Dendritic cell treated with granulocyte-macrophage colony-stimulating factor and Interleukin-4, amounts not matched to agents 40 ng/mL and 50 ng/mL, for 4 days (primary cell): Measurements from ENCODE around the gene MLLT1.

Source experiments
- H3K27ac Mint-ChIP-seq: one replicate; pipeline ENCODE4 v1.8.0; 2022; ENCODE audit warnings: mild to moderate bottlenecking, mixed read lengths
- H3K27me3 Mint-ChIP-seq: one replicate; pipeline ENCODE4 v1.8.0; 2022; ENCODE audit warnings: mild to moderate bottlenecking, mixed read lengths
- H3K36me3 Mint-ChIP-seq: one replicate; pipeline ENCODE4 v1.8.0; 2022; ENCODE audit warnings: low read depth, mixed read lengths
- H3K4me1 Mint-ChIP-seq: one replicate; pipeline ENCODE4 v1.8.0; 2022; ENCODE audit warnings: low read depth, mixed read lengths
- H3K4me3 Mint-ChIP-seq: one replicate; pipeline ENCODE4 v1.8.0; 2022; ENCODE audit warnings: mild to moderate bottlenecking, moderate library complexity, mixed read lengths
- H3K9me3 Mint-ChIP-seq: one replicate; pipeline ENCODE4 v1.8.0; 2022; ENCODE audit warnings: mixed read lengths
- intact Hi-C: fragments of 100-400 bp; cut with micrococcal nuclease; formaldehyde crosslinking; loops from one replicate; pipeline ENCODE4 v1.15.0; 2022

The MLLT1 gene

DNA sequence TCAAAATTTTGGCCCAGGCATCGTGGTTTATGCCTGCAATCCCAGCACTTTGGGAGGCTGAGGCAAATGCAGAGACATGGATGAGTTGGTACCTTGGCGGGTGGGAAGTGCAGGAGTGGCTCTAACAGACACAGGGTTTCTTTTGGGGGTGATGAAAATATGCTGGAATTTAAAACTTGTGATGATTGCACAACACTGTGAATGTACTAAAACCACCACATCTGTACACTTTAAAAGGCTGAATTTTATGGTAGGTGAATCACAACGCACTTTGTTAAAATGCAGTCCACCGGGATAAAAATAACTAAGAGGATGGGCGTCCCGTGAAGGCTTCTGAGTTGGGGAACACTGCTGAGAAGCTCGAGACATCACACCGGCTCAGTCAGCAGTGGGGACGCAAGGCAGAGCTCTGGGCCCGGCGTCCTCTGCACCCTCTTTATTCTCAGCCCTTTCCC is 47.1 kb downstream of the MLLT1 start:
- peaks cover 32% of the 10 kb centered on the region for H3K36me3 Mint-ChIP-seq
- H3K4me3 Mint-ChIP-seq: no peak overlapping the region
- peaks cover 81% of the 10 kb centered on the region for H3K4me1 Mint-ChIP-seq
- peak overlapping the region; percentile 30 for H3K27ac Mint-ChIP-seq
- intact Hi-C loops: no loop called here
- no peaks in the 10 kb centered on the region for H3K9me3 Mint-ChIP-seq
- H3K27me3 Mint-ChIP-seq: no peaks in the 10 kb centered on the region

DNA sequence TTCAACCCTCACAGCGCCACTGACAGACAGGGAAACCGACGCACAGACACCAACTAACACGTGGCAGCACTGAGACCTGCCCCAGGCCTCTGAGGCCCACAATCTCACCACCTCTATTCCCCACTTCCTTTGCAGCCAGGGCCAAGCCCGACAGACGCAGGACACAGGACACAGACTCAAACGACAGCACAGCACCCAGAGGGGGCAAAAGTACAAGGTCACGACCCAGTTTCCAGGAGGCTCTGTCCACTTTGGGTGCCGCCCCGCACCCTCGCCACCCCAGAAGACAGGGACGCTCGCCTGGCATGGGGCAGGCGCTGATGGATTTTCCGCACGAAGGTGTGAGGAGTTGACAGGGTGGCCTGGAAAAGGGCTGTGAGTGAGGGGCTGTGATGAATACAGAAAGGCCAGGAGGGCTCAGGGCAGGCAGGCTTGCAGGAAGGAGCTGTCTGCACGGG is 48.8 kb downstream of the MLLT1 start:
- Mint-ChIP-seq H3K36me3 (peaks cover 49% of the 10 kb centered on the region), H3K27me3 (no peaks in the 10 kb centered on the region)

DNA sequence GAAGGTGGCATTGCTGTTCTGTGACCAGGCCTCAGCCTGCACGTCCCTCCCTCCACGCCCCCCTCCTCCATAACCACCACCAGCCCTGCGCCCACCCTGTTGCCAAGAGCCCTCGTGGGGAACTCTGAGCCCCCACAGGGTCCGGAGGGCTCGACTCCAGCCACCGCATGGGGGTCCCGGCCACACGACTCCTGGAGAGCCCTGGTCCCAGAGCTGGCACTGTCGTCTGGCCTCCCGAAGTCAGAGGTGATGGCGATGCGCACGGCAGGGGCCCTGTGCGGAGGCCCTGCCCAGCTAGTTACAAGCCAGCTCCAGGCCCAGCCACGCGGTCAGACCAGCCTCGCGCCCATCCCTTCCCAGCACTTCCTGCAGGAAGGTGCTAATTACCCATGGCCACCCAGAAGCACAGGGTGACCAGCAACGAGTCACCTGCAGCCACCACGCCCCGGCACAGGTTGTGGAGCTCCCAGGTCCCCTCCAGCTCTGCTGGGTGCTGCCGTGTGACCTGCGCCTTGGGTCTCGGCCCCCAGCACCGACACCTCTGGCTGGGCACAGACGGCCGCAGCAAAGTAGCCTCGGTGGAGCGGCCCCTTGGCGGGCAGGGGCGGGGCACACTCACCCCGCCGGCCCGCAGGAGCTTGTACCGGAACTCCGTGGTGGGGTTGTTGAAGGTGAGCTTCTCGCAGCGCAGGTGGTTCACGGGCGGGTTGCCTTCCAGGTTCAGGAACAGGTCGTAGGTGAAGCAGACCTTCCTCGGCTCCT is 49.6 kb downstream of the MLLT1 start:
- intact Hi-C loops: no loop called here
- Mint-ChIP-seq H3K4me1 (peaks cover 66% of the 10 kb centered on the region), H3K27ac (no peak overlapping the region), H3K27me3 (no peaks in the 10 kb centered on the region), H3K9me3 (no peaks in the 10 kb centered on the region), H3K36me3 (peaks cover 57% of the 10 kb centered on the region), H3K4me3 (no peak overlapping the region)

More for the DNA sequence above, 48.8 kb downstream of the MLLT1 start:
- intact Hi-C loops: no loop called here
- Mint-ChIP-seq H3K4me3 (no peak overlapping the region), H3K9me3 (no peaks in the 10 kb centered on the region), H3K27ac (no peak overlapping the region), H3K4me1 (peaks cover 75% of the 10 kb centered on the region)

DNA sequence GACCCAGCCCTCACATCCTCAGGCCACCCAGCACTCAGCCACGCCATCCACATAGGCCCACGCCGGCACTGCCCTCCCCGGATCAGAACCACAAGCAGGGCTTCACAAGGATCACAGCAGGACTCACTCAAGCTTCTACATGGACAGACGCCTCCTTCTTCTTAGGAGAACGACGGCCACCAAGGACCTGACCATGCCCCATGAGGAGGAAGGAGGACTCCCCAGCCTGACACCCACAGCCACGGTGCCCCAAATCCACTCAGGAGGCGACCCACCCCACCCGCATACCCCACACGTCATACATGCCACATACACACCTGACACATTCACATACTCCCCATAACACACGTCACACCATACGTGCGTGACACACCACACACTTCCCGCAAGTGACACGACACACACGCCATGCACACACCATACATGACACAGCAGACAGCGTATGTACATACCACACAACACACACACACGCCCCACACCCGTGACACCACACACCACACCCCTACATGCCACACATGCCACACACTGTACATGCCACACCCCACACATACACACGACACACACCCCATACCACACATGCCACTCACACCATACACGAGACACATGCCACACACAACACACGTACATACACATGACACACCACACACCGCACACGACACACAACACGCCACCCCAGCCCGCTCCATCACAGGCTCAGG is 50.4 kb downstream of the MLLT1 start:
- no peak overlapping the region for H3K4me3 Mint-ChIP-seq
- peaks cover 65% of the 10 kb centered on the region for H3K36me3 Mint-ChIP-seq
- H3K9me3 Mint-ChIP-seq: no peaks in the 10 kb centered on the region
- H3K27ac Mint-ChIP-seq: peak overlapping the region; percentile 11
- H3K27me3 Mint-ChIP-seq: no peaks in the 10 kb centered on the region
- intact Hi-C loops: no loop called here
- peaks cover 58% of the 10 kb centered on the region for H3K4me1 Mint-ChIP-seq

DNA sequence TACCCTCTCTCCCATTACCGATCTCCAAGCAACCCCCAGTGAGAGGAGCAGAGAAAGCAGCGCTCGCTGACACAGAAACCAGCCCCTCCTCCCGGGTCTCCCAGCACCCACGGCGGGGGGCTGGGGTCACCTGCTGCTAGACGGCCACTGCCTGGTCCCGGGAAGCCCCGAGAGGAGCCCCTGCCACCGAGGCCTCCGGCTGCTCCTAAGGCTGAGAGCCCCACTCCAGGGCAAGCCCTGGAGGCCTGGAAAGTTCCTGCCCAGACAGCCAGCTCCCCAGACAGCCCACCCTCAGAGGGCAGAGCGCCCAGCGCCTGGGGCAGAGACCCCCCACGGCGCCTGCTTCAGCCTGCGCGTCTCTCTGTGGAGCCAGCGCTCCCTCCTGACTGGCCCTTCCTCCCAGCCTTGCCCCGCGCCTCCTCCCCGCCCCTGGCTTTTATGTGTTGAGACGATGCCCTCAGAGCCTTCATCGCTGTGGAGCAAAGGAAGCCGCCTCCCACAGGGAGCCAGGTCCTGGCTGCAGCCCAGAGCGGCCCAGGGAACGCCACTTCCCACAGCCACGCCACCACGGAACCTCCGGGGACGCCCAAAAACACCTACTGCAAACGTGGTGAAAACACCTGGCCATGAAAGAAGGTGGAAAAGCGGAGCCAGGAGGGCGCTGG is 51.1 kb downstream of the MLLT1 start:
- Mint-ChIP-seq H3K27ac (peak overlapping the region; percentile 11), H3K27me3 (no peaks in the 10 kb centered on the region), H3K36me3 (peaks cover 72% of the 10 kb centered on the region), H3K4me3 (no peak overlapping the region), H3K4me1 (peaks cover 51% of the 10 kb centered on the region), H3K9me3 (no peaks in the 10 kb centered on the region)
- intact Hi-C loops: no loop called here

DNA sequence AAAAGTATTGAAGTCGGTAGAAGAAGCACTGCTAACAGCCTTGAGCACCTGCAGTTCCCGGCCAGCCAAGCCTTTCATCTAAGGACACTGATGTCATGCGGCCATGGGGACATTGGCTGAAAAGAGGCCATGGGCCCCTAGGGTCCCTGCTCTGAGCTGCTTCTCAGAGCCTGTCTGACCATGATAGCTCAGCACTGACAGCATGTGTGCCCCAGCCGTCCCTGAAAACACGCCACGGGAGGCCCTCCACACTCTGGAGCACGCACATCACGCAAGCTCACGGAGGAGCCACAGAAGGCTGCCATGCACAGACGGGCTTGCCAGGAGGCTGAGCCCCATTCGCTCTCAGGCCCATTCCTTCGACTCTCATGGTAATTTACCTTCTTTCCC is 51.8 kb downstream of the MLLT1 start:
- Mint-ChIP-seq H3K27me3 (no peaks in the 10 kb centered on the region), H3K4me3 (no peak overlapping the region), H3K36me3 (peaks cover 79% of the 10 kb centered on the region), H3K4me1 (peaks cover 44% of the 10 kb centered on the region), H3K9me3 (no peaks in the 10 kb centered on the region), H3K27ac (peak overlapping the region; percentile 11)
- intact Hi-C loops: no loop called here

DNA sequence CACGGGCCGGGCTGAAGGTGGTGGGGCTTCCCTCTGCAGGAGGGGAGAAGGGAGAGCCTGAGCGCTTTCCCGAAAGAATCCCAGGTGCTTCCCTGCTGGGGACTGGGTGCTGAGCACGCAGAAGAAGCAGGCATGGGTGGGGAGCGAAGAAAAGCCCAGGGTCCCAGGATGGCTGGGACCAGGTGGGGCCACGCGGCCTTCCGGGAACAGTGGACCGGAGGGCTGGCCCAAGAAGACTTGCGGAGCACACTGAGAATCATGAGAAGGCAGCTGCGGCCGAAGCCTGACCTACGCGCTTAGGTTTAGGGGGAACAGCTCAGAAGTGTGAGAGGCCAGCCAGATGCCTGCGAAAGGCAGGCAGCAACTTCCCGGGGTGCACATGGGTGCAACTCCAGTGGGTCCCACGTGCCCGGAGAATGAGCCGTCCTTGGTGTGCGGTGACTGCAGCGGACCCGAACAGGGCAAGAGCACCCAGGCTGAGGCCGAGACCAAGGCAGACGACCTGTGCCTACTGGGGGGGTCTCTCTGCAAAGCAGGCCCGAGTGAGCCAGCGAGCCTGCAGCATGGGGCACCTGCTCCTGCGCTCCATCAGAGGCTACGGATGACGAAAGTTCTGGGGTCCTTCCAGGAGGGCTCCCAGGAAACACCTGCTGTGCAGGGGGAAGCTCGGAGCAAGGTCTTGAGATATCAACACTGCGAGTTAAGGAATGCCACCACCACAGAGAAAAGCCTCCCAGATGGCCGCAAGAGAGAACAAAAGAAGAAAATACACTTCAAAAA is 52.4 kb downstream of the MLLT1 start:
- peaks cover 38% of the 10 kb centered on the region for H3K4me1 Mint-ChIP-seq
- no peak overlapping the region for H3K27ac Mint-ChIP-seq
- intact Hi-C loops: no loop called here
- H3K36me3 Mint-ChIP-seq: peaks cover 85% of the 10 kb centered on the region
- no peak overlapping the region for H3K4me3 Mint-ChIP-seq
- no peaks in the 10 kb centered on the region for H3K27me3 Mint-ChIP-seq
- H3K9me3 Mint-ChIP-seq: no peaks in the 10 kb centered on the region

DNA sequence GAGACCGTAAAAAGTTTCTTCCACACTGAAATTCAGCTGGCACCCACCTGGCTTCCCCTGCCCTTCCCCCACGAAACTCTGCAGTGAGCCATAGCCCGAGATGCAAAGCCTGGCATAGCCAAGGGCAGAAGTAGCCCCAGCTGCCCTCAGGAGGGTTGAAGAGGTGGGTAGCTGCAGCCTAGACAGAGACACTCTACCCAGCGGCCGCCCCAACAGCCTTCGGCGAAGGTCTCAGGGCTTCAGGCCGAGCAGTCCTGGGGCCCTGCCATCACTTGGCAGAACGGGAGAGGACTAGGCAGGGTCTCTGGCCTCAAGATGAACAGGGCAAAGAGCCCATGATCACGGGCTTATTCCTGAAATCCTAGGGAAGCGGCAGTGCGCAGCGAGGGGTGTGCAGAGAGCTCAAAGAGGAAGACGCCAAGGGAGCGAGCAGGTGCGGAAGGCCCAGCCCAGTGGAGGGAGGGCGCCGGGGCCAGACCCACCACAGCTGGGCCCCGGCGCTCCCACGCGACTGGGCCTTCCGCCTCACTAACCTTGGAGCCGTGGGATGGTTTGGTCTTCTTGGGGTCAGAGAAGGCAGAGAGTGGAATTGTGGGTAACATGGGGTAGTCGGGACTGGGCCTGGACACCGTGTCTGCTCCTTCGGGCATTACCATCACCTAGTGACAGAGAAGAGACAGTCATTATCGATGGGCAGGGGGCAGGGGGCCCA is 53.2 kb downstream of the MLLT1 start:
- peaks cover 93% of the 10 kb centered on the region for H3K36me3 Mint-ChIP-seq
- H3K4me3 Mint-ChIP-seq: no peak overlapping the region
- intact Hi-C loops: no loop called here
- no peaks in the 10 kb centered on the region for H3K9me3 Mint-ChIP-seq
- H3K4me1 Mint-ChIP-seq: peaks cover 34% of the 10 kb centered on the region
- no peaks in the 10 kb centered on the region for H3K27me3 Mint-ChIP-seq
- H3K27ac Mint-ChIP-seq: no peak overlapping the region

DNA sequence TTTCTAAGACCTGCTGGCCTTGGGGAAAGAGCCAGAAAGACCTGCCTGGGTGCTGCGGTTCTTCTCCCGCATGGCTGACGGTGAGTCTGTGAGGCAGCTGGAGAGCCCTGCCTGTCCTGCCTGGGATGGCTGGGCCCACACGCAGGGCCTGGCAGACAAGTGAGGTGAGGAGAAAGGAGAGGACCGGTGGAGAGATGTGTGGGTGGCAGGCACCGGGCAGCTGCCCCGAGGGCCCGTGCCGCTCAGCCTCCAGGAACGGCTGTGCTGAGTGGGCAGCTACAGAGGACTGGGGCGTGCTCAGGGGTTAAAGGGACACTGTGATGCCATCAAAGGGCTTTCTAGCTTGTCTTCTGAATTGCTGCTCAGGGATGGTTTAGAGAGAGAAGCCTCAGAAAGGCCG is 53.8 kb downstream of the MLLT1 start:
- H3K9me3 Mint-ChIP-seq: no peaks in the 10 kb centered on the region
- no peak overlapping the region for H3K27ac Mint-ChIP-seq
- H3K36me3 Mint-ChIP-seq: peaks cover 96% of the 10 kb centered on the region
- H3K4me1 Mint-ChIP-seq: peaks cover 31% of the 10 kb centered on the region
- intact Hi-C loops: no loop called here
- no peaks in the 10 kb centered on the region for H3K27me3 Mint-ChIP-seq
- no peak overlapping the region for H3K4me3 Mint-ChIP-seq

DNA sequence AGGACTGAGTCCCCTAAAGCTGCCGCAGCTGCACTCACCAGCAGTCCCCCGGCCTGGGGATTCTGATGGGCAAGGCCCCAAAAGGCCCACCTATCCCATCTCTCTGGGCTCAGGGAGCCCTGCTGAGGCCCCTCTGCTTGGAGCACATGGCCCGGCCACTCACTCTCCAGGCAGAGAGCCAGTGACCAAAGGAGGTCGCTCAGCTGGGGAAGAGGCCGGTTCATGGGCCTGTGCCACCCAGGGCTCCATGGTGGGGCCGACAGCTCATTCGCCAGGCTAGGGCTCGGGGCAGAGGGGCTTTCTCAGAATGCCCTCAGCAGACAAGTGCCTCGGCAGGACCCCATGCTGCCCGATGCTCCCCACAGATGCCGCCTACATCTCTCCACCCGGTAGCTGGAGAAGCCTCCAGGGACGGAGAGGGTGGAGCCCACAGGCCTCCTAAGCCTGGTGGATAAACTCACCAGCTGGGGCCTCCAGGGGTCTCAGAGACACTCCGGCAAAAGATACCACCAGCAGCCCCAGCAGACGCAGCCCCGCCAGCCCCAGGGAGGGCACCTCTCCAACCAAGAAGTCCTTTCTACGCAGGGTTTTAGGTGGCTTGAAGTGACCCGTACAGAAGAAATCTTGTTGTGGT is 54.4 kb downstream of the MLLT1 start:
- Mint-ChIP-seq H3K4me1 (peaks cover 27% of the 10 kb centered on the region), H3K27ac (no peak overlapping the region), H3K36me3 (peaks cover 96% of the 10 kb centered on the region), H3K4me3 (no peak overlapping the region), H3K27me3 (no peaks in the 10 kb centered on the region), H3K9me3 (no peaks in the 10 kb centered on the region)
- intact Hi-C loops: no loop called here

DNA sequence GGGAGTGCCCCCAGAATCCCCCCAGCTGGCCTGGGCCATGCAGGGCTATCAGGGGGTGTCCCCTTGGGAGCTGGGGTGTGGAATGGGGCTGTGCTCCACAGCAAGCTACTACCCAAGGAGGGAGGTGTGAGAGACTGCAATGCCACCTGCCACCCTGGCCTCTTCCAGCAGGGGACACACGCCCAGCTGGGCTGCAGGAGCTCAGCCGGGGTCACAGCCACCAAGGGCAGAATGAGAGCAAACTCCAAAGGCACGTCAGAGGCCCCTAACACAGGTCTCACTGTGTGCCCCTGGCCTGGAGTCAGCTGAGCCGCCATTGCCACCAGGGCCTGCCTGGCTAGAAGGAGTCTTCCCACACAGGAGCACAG is 55.5 kb downstream of the MLLT1 start:
- intact Hi-C loops: no loop called here
- no peak overlapping the region for H3K27ac Mint-ChIP-seq

DNA sequence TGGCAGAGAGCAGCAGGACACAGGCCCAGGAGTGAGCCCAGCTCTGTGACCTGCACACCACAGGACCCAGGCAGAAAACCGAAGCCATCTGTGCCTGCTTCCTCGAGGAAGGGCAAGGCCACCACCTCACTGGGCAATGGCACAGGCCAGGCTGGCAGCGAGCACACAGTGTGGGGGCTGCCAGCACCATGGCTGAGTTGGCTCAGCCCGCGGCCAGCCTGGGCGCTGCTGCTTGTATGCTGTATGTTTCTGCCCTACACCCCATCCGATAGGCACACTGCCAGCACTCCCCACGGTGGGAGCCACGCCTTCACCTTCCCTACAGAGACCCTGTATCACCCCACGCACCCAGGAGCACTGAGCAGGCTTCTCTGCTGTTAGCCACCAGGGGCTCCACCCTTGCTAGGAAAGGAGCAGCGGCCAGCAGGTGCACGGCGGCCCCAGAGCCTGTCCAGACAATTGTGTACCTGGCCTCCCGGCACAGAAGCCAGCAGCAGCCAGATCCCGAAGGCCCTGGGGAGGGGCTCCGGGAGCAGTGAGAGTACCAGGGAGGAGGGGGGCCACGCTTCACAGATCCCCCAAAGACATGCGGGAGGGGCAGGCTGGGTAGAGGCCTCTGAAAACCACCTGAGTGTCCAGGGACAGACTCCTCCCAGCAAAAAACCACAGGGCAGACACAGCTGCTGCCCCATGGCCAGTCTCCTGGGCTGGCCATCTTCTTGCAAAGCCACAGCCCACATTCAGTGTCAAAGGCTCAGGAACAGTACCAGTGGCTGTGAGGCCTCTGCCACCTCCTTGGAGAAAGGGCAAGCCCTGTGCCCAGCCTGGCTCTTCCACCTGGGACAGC is 56.1 kb downstream of the MLLT1 start:
- intact Hi-C loops: no loop called here
- peaks cover 91% of the 10 kb centered on the region for H3K36me3 Mint-ChIP-seq
- peaks cover 19% of the 10 kb centered on the region for H3K4me1 Mint-ChIP-seq
- no peaks in the 10 kb centered on the region for H3K9me3 Mint-ChIP-seq
- no peak overlapping the region for H3K27ac Mint-ChIP-seq
- H3K27me3 Mint-ChIP-seq: no peaks in the 10 kb centered on the region
- no peak overlapping the region for H3K4me3 Mint-ChIP-seq

More for the DNA sequence above, 55.5 kb downstream of the MLLT1 start:
- no peaks in the 10 kb centered on the region for H3K9me3 Mint-ChIP-seq
- H3K4me3 Mint-ChIP-seq: no peak overlapping the region
- H3K27me3 Mint-ChIP-seq: no peaks in the 10 kb centered on the region
- H3K4me1 Mint-ChIP-seq: peaks cover 21% of the 10 kb centered on the region
- H3K36me3 Mint-ChIP-seq: peaks cover 96% of the 10 kb centered on the region
